ENCODE measurements around the gene KMT2C.

KMT2C gene

GRCh38 chr7:152103066-152103465 lies 332.7 kb downstream of the KMT2C start:
- Mint-ChIP-seq H3K4me1 (ENCODE audit: low read depth) (no peaks in the 10 kb centered on the region), H3K27ac (no peak overlapping the region), H3K27me3 (ENCODE audit: low read depth) (no peaks in the 10 kb centered on the region), H3K9me3 (no peaks in the 10 kb centered on the region), H3K4me3 (no peak overlapping the region), H3K36me3 (ENCODE audit: low read depth) (peaks cover 15% of the 10 kb centered on the region)
- no peak for DNase-seq (ENCODE audit: low spot score)

GRCh38 chr7:152097330-152097729 lies 338.5 kb downstream of the KMT2C start:
- no peaks in the 10 kb centered on the region for H3K9me3 Mint-ChIP-seq
- H3K27me3 Mint-ChIP-seq (ENCODE audit: low read depth), result no peaks in the 10 kb centered on the region
- DNase-seq (ENCODE audit: low spot score), result no peak
- H3K27ac Mint-ChIP-seq, result no peak overlapping the region
- H3K4me1 Mint-ChIP-seq (ENCODE audit: low read depth), result no peaks in the 10 kb centered on the region
- H3K36me3 Mint-ChIP-seq (ENCODE audit: low read depth), result peaks cover 12% of the 10 kb centered on the region
- H3K4me3 Mint-ChIP-seq, result no peak overlapping the region

GRCh38 chr7:152095771-152096170 lies 340.0 kb downstream of the KMT2C start:
- Mint-ChIP-seq H3K36me3 (ENCODE audit: low read depth) (peaks cover 5% of the 10 kb centered on the region), H3K9me3 (no peaks in the 10 kb centered on the region), H3K4me3 (no peak overlapping the region), H3K4me1 (ENCODE audit: low read depth) (no peaks in the 10 kb centered on the region), H3K27me3 (ENCODE audit: low read depth) (no peaks in the 10 kb centered on the region), H3K27ac (no peak overlapping the region)
- no peak for DNase-seq (ENCODE audit: low spot score)

DNA sequence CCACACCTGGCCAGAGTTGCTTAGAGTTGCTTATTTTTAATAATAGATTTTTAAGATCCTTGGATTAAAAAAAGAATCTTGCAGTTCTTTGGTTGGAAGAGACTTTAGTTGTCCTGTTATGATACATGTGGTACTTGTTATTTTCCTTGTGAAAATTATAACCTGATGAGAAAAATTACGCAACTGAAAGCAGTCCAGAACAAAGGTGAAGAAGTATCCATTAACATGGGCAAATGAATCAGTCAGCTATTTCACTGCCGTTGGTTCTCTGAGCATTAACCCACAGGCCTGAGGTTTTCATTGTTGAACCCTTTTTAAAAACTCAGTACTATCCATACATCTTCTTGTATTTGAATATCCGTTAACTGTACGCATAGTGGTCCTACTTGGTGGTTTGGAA lies 342.1 kb downstream of the KMT2C start:
- no peaks in the 10 kb centered on the region for H3K4me1 Mint-ChIP-seq (ENCODE audit: low read depth)
- H3K9me3 Mint-ChIP-seq, result peaks cover 9% of the 10 kb centered on the region
- peaks cover 9% of the 10 kb centered on the region for H3K36me3 Mint-ChIP-seq (ENCODE audit: low read depth)
- DNase-seq (ENCODE audit: low spot score), result no peak
- H3K27me3 Mint-ChIP-seq (ENCODE audit: low read depth), result no peaks in the 10 kb centered on the region
- H3K27ac Mint-ChIP-seq, result no peak overlapping the region
- no peak overlapping the region for H3K4me3 Mint-ChIP-seq

DNA sequence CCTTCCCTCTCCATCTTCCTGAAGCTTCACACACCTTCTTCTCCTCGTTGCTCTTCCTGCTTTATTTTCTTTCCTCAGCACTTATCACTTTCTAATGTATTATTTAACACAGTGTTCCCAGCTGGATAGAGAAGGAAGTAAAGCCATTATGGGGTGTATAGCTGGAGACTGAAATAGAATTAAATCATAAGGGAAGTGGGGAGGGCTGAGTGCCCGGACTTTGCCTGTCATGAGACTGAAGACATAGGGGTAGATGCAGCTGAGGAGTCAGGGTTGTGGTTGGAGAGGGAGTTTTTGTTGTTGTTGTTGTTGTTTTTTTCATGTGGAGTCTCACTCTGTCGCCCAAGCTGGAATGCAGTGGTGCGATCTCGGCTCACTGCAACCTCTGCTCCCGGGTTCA lies 345.1 kb downstream of the KMT2C start:
- H3K27ac Mint-ChIP-seq, result no peak overlapping the region
- H3K4me1 Mint-ChIP-seq (ENCODE audit: low read depth), result no peaks in the 10 kb centered on the region
- peaks cover 15% of the 10 kb centered on the region for H3K36me3 Mint-ChIP-seq (ENCODE audit: low read depth)
- H3K9me3 Mint-ChIP-seq, result peaks cover 22% of the 10 kb centered on the region
- H3K27me3 Mint-ChIP-seq (ENCODE audit: low read depth), result no peaks in the 10 kb centered on the region
- no peak overlapping the region for H3K4me3 Mint-ChIP-seq
- no peak for DNase-seq (ENCODE audit: low spot score)

DNA sequence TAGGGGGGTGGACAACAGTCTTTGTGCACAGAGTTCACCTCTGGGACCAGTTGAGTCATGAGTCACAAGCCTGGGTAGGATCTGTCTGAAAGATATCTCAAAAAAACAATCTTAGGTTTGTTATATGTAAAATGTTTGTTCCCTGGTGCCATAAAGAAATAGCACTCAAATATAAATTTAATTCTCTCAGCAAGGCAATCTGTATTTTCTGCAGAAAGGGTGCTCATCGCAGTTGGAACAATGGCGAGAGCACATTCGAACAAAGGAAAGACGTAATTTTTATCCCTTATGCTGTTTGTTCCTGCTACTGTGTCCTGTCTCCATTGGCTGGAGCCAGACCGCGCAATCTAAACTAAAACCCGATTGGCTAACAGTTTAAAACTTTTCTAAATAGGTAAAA lies 346.6 kb downstream of the KMT2C start:
- Mint-ChIP-seq H3K27ac (no peak overlapping the region), H3K36me3 (ENCODE audit: low read depth) (peaks cover 15% of the 10 kb centered on the region), H3K27me3 (ENCODE audit: low read depth) (no peaks in the 10 kb centered on the region)

DNA sequence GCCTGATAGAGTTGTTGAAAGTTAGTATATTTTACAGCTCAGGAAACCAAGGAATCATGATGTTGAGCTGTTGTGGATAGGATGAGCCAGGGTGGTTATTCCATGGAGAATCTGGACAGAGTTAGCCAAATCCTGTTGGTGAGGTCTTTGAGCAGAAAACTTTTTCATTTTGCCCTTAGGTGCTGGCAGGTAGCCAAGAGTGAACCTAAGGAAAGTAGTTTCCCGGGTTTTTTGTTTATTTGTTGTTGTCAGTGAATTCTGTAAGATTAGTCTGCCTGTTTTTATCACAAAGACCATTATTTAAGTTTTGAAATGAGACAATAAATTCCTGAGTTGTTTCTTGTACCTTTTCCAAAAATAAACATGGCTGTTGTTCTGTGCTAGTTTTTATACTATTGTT lies 349.3 kb downstream of the KMT2C start:
- Mint-ChIP-seq H3K27ac (no peak overlapping the region), H3K4me3 (no peak overlapping the region), H3K36me3 (ENCODE audit: low read depth) (peaks cover 14% of the 10 kb centered on the region), H3K4me1 (ENCODE audit: low read depth) (peaks cover 2% of the 10 kb centered on the region), H3K9me3 (peaks cover 22% of the 10 kb centered on the region), H3K27me3 (ENCODE audit: low read depth) (no peaks in the 10 kb centered on the region)
- no peak for DNase-seq (ENCODE audit: low spot score)

More for the DNA sequence above, 346.6 kb downstream of the KMT2C start:
- H3K9me3 Mint-ChIP-seq, result peaks cover 22% of the 10 kb centered on the region
- H3K4me3 Mint-ChIP-seq, result no peak overlapping the region
- H3K4me1 Mint-ChIP-seq (ENCODE audit: low read depth), result no peaks in the 10 kb centered on the region
- DNase-seq (ENCODE audit: low spot score), result no peak

GRCh38 chr7:152085131-152085530 lies 350.7 kb downstream of the KMT2C start:
- DNase-seq (ENCODE audit: low spot score), result no peak
- Mint-ChIP-seq H3K27ac (no peak overlapping the region), H3K36me3 (ENCODE audit: low read depth) (peaks cover 14% of the 10 kb centered on the region), H3K4me1 (ENCODE audit: low read depth) (peaks cover 2% of the 10 kb centered on the region), H3K9me3 (peaks cover 22% of the 10 kb centered on the region), H3K4me3 (no peak overlapping the region), H3K27me3 (ENCODE audit: low read depth) (no peaks in the 10 kb centered on the region)
